GF-D8 (cell line): ENCODE data around the gene FMOD.
A peak's percentile ranks its signal among the peaks of the same experiment; 100 is the strongest.

ENCODE experiments used
- DNase-seq: peaks from one replicate; lab custom pipeline; 2025; lab: John Stamatoyannopoulos, UW

Gene FMOD

DNA sequence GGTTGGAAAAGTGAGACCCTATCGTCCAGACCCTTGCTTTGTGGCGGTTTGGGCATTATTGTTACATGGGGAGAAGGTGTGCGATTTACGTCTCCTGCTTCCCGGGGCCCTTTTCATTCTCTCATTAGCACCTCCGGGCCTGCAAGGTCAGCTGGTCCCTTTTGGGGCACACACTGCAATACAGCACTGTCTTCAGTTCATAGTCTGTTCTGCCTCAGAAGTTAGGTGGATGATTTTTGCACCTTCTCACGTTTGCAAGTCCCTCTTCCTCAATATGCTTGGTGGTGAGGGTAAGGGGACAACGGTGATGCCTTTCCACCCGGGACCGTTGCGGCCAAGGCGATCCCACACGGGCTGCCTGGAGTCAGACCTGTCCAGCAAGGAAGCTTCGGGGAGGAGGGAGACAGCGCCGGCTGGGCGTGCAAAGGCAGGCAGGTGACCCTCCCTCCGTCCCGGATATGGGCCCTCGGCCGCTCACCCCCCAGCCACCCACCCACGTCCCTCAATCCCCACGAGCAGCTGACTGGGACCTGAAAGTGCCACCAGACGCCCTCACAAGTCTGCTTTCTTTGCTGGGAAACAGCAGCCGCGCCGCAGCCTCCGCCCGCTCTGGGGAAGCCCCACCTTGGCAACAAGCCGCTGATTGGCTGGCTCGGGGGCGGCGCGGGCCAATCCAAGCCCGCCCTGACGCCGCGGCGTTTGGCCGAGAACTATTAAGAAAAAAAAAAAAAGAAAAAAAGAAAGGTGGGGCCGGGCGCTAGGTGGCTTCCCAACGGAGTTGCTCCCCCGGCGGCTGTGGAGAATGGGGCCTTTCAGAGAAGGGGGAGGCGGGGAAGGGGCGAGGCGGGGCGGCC is 23.9 kb downstream of the FMOD start:
- DNase-seq, result peak; percentile 79

DNA sequence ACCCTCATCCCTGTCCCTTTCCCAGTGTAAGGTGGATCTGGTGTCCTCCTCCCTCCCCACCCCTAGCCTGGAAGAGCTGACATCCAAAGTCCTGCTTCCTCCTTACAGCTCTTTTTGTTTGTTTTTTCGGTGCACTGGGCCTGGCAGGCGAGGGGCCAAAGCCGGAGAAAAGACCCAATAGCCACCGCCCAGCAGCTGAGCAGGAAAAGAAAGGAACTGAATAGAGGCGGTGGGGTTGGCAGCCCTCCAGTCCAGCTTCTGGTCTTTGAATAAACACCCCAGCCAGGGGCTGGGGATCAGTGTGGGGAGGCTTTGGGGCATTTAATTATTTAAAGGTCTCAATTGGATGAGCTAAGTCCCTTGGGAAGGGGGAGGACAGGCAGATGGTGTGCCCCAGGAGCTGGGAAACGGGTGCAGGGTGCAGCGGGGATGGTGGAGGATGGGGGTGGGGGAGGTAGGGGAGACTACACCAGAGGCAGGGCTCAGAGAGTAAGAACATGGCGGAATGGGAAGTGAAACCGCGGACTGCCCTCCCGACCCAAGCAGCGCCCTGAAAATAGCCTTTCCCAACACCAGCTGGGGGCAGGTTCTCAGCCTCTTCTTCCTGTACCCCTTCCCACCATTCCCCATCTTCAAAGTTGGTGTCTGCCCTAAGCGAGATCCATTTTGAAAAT is 25.4 kb downstream of the FMOD start:
- DNase-seq, result no peak

GRCh38 chr1:203325026-203325417 is 25.9 kb downstream of the FMOD start:
- no peak for DNase-seq

DNA sequence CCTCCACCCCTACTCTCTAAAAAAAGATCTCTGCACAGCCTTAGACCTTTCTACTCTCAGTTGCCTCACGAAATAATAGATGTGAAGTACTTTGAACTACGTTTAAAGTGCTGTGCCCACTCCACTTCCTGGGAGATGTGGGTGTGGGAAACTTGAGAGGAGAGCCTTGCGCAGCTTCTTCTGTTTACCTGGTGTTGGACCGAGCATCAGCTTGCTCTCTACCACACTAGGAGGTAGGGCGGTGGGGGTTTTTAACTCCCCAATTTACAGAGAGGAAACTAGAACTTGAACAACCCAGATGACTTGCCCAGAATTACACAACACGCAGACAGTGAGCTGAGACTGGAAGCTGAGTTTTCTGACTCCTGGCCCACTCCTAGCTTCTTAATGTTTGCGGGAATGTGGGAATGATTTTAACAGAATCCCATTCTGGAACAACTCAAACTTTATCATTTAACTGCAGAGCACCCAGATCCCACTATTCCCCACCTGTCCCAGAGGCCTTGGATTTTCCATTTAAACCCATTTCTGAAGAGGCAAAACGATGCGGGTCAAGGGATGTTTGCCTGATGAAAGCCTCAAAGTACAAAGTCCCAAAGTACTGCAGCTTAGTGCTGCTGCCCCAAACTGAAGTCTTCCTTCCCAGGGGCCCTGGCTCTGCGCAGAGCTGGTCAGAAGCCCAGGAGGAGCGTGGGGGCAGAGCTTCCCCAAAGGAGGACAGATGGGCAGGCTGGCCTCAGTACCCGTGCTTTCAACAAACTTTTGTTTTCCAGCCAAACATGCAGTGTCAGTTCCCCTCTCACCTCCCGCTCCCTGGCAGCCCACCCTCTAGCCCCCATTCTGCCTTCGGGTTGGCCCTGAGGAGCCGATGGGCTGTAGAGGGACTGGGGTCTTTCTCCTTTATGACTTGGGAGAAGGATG is 26.6 kb downstream of the FMOD start:
- DNase-seq, result no peak

DNA sequence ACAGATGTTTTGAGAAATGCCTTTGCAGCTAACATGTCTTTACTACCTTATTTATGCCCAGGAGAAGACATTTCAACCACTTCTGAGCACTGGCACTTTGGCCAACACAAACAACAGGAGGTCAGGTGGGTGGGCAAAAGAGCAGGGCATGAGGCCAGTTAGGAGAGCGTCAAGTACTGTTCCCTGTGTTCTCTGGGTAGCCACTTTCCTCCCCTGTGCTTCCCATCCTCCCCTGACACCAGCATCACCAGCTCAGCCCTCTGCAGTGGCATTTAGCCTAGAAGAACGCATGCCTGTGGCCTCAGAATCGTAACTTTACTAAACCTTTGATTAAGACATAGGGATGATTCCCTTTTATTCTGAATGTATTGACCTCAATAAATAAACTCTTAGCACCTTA is 27.3 kb downstream of the FMOD start:
- no peak for DNase-seq

DNA sequence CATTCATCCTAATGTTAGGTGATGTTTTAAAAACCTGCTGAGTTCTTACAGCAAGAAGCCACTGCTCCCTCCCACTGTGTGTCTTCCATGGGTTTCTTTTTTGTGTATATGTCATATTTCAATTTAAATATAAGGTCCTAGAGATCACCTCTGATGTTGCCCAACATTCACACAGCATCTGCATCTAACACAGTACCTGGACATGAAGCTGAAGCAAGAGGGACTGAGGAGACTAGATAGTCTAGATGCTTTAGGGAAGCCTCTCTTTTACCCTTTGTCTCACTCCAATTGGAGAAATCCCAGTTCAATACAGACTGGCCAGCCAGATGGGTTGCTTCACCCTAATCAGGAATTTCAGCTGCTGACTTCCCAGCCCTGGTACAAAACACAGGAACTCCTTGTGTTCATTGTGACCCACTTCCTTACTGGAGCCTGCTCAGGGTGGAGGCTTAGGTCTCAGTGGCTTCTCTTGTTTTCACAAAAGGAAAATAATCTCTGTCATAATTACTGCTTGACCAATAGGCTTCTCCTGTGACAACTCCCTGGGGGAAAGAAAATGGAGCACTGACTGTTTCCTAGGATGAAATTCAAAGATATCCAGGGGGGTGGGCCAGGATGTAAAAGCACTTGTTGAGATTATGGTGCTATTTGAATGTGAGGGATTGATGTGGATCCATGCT is 28.3 kb downstream of the FMOD start:
- DNase-seq, result no peak

DNA sequence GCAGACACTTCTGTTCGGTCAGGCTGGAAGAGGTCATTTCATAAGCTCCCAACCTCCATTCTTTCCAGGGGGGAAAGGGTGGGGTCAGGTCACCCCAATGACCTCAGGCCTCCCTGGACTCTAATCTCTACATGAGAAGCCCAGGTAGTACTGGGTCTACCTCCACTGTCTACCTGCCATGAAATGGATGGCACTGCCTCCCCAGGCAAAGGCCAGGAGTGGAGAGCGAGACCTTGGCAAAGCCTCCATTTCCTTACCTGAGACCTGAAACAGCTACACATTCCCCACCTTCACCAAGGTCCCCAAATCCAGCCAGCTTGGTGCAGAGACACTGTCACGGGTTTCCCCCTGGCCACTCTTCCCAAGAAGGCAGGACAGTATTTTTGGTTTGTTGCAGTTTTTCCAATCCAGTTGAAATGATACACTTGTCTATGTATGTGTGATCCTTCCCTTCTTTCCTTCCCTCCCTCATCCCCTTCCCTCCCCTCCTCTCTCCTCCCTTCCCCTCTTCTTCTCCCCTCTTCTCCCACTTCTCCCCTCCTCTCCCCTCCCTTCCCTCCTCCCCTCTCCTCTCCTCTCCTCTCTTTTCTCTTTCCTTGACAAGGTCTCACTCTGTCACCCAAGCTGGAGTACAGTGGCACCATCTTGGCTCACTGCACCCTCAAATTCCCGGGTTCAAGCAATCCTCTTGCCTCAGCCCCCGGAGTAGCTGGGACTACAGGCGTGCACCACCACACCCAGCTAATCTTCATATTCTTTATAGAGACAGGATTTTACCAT is 29.5 kb downstream of the FMOD start:
- DNase-seq, result no peak

- DNase-seq, result peak; percentile 98
These were observed 30.2 kb downstream of the FMOD start for GRCh38 chr1:203320591-203321272.

- no peak for DNase-seq
These were observed 32.7 kb downstream of the FMOD start for GRCh38 chr1:203318229-203318517.

DNA sequence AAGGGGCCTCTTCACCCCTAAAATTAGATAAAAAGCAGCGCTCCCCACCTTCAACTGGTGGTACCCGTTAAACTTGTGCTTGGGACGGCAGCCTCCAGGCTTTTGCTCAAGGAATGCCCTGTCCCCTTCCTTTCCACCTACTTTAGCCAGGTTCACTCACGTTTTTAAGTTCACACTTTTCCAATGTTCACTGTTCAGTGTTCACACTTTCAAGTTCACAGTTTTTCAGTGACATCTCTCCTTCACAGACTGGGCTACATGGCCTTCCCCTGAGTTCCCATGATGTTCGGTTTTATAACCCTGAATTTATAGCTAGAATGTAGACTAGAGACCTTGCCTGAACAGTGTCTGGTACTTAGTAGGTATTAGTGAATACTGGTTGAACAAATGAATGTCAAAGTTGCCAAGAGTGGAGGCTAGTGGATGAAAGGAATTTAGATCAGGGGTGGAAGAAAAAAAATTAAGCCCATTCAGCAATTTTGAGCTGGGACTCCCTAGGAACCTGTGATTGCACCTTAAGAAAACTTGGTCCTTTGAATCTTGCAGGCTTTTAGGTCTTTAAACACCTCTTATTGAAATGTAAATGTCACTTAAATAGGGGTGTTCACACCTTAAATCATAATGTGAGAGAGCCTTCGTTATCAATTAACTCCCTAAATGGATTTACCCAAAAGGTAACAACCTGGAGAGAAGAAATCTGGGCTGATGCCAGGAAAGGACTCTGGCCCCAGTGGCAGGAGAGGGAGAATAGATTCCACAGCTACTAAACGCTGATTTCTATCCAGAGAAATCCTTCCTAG is 33.3 kb downstream of the FMOD start:
- DNase-seq, result no peak

- DNase-seq, result no peak
These were observed 34.3 kb downstream of the FMOD start for GRCh38 chr1:203316626-203317093.

- DNase-seq, result peak; percentile 33
These were observed 36.7 kb downstream of the FMOD start for GRCh38 chr1:203314025-203314759.

- DNase-seq, result peak; percentile 48
These were observed 39.3 kb downstream of the FMOD start for GRCh38 chr1:203311368-203312301.

DNA sequence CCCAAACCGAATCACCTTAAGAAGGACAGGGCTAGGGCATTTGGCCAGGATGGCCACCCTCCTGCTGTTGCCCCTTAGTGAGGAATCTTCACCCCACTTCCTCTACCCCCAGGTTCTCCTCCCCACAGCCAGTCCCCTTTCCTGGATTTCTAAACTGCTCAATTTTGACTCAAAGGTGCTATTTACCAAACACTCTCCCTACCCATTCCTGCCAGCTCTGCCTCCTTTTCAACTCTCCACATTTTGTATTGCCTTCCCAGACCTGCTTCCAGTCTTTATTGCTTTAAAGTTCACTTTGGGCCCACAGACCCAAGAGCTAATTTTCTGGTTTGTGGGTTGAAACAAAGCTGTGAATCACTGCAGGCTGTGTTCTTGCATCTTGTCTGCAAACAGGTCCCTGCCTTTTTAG is 42.0 kb downstream of the FMOD start:
- DNase-seq, result no peak

- no peak for DNase-seq
These were observed 42.5 kb downstream of the FMOD start for GRCh38 chr1:203308328-203308922.

DNA sequence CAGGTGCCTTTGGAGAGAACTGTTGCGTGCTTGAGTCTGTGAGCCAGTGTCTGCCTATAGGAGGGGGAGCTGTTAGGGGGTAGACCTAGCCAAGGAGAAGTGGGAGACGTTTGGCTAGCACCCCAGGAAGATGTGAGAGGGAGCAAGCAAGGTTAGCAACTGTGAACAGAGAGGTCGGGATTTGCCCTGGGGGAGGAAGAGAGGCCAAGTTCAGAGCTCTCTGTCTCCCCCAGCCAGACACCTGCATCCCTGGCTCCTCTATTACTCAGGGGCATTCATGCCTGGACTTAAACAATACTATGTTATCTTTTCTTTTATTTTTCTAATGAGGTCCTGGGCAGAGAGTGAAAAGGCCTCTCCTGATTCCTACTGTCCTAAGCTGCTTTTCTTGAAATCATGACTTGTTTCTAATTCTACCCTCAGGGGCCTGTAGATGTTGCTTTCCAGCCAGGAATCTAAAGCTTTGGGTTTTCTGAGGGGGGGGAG is 43.2 kb downstream of the FMOD start:
- DNase-seq, result no peak

- DNase-seq, result no peak
These were observed 43.9 kb downstream of the FMOD start for GRCh38 chr1:203306965-203307541.
